ENCODE measurements around the gene VWCE.
"Not testable (repeated sequence)": the region's sequence is repeated elsewhere in the genome, so short reads cannot be mapped to it uniquely, and the experiment has no call there.

Gene VWCE

GRCh38 chr11:61279934-61280659 lies 15.0 kb downstream of the VWCE start:
- DNase-seq, result no peak

GRCh38 chr11:61278001-61278470 lies 17.1 kb downstream of the VWCE start:
- no peak for DNase-seq

- no peak for DNase-seq
Measured at GRCh38 chr11:61277186-61278000, 17.7 kb downstream of the VWCE start.

- no peak for DNase-seq
Measured at GRCh38 chr11:61275191-61275590, 19.9 kb downstream of the VWCE start.

- no peak for DNase-seq
Measured at GRCh38 chr11:61274084-61274483, 21.0 kb downstream of the VWCE start.

GRCh38 chr11:61273178-61274078 lies 21.7 kb downstream of the VWCE start:
- DNase-seq, result no peak

- no peak for DNase-seq
Measured at GRCh38 chr11:61272731-61273130, 22.4 kb downstream of the VWCE start.

- peak; percentile 3 for DNase-seq
Measured at GRCh38 chr11:61270354-61271076, 24.6 kb downstream of the VWCE start.

GRCh38 chr11:61268588-61269250 lies 26.4 kb downstream of the VWCE start:
- DNase-seq, result no peak

GRCh38 chr11:61267437-61267841 lies 27.7 kb downstream of the VWCE start:
- no peak for DNase-seq

- no peak for DNase-seq
Measured at GRCh38 chr11:61266602-61267001, 28.5 kb downstream of the VWCE start.

GRCh38 chr11:61265357-61265756 lies 29.8 kb downstream of the VWCE start:
- DNase-seq, result no peak

- DNase-seq, result no peak
Measured at GRCh38 chr11:61264795-61265194, 30.3 kb downstream of the VWCE start.

GRCh38 chr11:61264371-61264770 lies 30.7 kb downstream of the VWCE start:
- DNase-seq, result no peak

GRCh38 chr11:61259363-61259762 lies 35.8 kb downstream of the VWCE start:
- DNase-seq, result no peak

GRCh38 chr11:61258546-61258945 lies 36.6 kb downstream of the VWCE start:
- no peak for DNase-seq

- no peak for DNase-seq
Measured at GRCh38 chr11:61256710-61257482, 38.2 kb downstream of the VWCE start.

GRCh38 chr11:61254403-61255025 lies 40.6 kb downstream of the VWCE start:
- peak; percentile 46 for DNase-seq

GRCh38 chr11:61252332-61252731 lies 42.8 kb downstream of the VWCE start:
- not testable (repeated sequence) for DNase-seq
